Measurements from ENCODE around the gene DAAM2. TPM values are rescaled to one million over a fixed set of nuclear protein-coding genes. Genes with fewer than 3 reads are reported as not detected.

The DAAM2 gene
- total RNA-seq, 6 experiments from 2014 or later, result 1.6 to 9.8 (median 4.7) TPM

DNA sequence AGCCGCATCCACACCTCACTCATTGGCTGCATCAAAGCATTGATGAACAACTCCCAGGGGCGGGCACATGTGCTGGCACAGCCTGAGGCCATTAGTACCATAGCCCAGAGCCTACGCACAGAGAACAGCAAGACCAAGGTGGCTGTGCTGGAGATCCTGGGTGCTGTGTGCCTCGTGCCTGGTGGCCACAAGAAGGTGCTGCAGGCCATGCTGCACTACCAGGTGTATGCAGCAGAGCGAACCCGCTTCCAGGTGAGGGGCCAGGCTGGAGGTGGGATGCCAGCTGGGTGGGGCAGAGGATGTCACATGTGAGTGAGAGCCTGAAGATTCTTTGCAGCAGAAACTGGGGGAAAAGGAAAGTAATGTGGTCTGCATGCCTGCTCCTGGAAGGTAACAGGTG lies 75.4 kb downstream of the DAAM2 start:
- H3K27me3 ChIP-seq, result no peaks in the 10 kb centered on the region
- intact Hi-C loops (cut with DNase I), result no loop called here
- no peak overlapping the region for H3K27ac ChIP-seq
- ATAC-seq (peak in 1 of 4 donors; percentile 12), DNase-seq (no peak)
- no peaks in the 10 kb centered on the region for H3K9me3 ChIP-seq
- WGBS (ENCODE audit: insufficient coverage, low coverage, low lambda C conversion rate, missing lambda C conversion rate), result 10% methylated on average over 1 of the region's 6 CpGs
- no peaks in the 10 kb centered on the region for H3K4me1 ChIP-seq
- no peaks in the 10 kb centered on the region for H3K36me3 ChIP-seq
- TF ChIP-seq, protein P1, sequence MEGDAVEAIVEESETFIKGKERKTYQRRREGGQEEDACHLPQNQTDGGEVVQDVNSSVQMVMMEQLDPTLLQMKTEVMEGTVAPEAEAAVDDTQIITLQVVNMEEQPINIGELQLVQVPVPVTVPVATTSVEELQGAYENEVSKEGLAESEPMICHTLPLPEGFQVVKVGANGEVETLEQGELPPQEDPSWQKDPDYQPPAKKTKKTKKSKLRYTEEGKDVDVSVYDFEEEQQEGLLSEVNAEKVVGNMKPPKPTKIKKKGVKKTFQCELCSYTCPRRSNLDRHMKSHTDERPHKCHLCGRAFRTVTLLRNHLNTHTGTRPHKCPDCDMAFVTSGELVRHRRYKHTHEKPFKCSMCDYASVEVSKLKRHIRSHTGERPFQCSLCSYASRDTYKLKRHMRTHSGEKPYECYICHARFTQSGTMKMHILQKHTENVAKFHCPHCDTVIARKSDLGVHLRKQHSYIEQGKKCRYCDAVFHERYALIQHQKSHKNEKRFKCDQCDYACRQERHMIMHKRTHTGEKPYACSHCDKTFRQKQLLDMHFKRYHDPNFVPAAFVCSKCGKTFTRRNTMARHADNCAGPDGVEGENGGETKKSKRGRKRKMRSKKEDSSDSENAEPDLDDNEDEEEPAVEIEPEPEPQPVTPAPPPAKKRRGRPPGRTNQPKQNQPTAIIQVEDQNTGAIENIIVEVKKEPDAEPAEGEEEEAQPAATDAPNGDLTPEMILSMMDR (IDR thresholded peaks at IDR 0.05), result peak in 1 of 4 donors; percentile 13
- TF ChIP-seq POLR2A (IDR thresholded peaks at IDR 0.05), result no peak
- H3K4me3 ChIP-seq, result no peak overlapping the region

GRCh38 chr6:39870950-39871349 lies 78.8 kb downstream of the DAAM2 start:
- ATAC-seq (no peak), DNase-seq (peak in 1 of 3 donors; percentile 22)
- H3K27ac ChIP-seq, result no peak overlapping the region
- H3K4me1 ChIP-seq, result no peaks in the 10 kb centered on the region
- no peak overlapping the region for H3K4me3 ChIP-seq
- TF ChIP-seq POLR2A (IDR thresholded peaks at IDR 0.05), result no peak
- TF ChIP-seq, protein P1 (IDR thresholded peaks at IDR 0.05), result no peak
- H3K27me3 ChIP-seq, result no peaks in the 10 kb centered on the region
- intact Hi-C loops (cut with DNase I), result no loop called here
- 86% methylated on average over 1 of the region's 3 CpGs for WGBS (ENCODE audit: insufficient coverage, low coverage, low lambda C conversion rate, missing lambda C conversion rate)
- no peaks in the 10 kb centered on the region for H3K9me3 ChIP-seq
- no peaks in the 10 kb centered on the region for H3K36me3 ChIP-seq

- no peak overlapping the region for H3K27ac ChIP-seq
- H3K9me3 ChIP-seq, result no peaks in the 10 kb centered on the region
- no peaks in the 10 kb centered on the region for H3K27me3 ChIP-seq
- no peak overlapping the region for H3K4me3 ChIP-seq
- TF ChIP-seq POLR2A (IDR thresholded peaks at IDR 0.05), result no peak
- TF ChIP-seq, protein P1 (IDR thresholded peaks at IDR 0.05), result no peak
- no peaks in the 10 kb centered on the region for H3K4me1 ChIP-seq
- no peaks in the 10 kb centered on the region for H3K36me3 ChIP-seq
- 72% methylated on average over 2 of the region's 3 CpGs for WGBS (ENCODE audit: insufficient coverage, low coverage, low lambda C conversion rate, missing lambda C conversion rate)
- no peak for ATAC-seq
- peak in 1 of 3 donors; percentile 9 for DNase-seq
- intact Hi-C loops (cut with DNase I), result no loop called here
Measured at GRCh38 chr6:39873439-39873838, 81.3 kb downstream of the DAAM2 start.

DNA sequence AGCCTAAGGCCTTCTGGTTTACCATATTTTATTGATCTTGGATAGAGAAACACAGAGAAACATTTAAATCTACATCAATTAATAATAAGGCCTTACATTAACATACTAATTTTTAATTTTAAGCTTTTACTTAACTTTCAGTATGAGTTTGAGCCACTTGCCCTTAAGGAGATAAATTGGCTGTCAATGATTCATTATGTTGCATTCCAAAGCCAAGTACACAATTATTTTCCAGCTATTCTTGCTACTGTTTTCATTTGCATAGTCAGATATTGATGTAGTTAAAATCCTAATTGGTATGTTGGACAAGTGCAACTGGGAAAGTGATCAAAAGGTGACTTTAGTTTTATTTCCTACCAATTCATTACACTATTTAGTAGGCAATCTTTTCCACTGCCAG lies 83.9 kb downstream of the DAAM2 start:
- H3K36me3 ChIP-seq, result no peaks in the 10 kb centered on the region
- intact Hi-C loops (cut with DNase I), result no loop called here

More for the DNA sequence above, 83.9 kb downstream of the DAAM2 start:
- ATAC-seq (no peak), DNase-seq (no peak)
- H3K4me1 ChIP-seq, result peaks cover 0 to 6% (median 0%) of the 10 kb centered on the region in 4 donors
- H3K27ac ChIP-seq, result no peak overlapping the region
- TF ChIP-seq, protein P1 (IDR thresholded peaks at IDR 0.05), result no peak
- TF ChIP-seq POLR2A (IDR thresholded peaks at IDR 0.05), result no peak
- no peaks in the 10 kb centered on the region for H3K9me3 ChIP-seq
- H3K27me3 ChIP-seq, result no peaks in the 10 kb centered on the region
- no peak overlapping the region for H3K4me3 ChIP-seq

Data from right lobe of liver (tissue), 6 donors.